Stomach (tissue), 9 donors: ENCODE data around the gene GDPD1. TPM values are rescaled to one million over a fixed set of nuclear protein-coding genes. Genes with fewer than 3 reads are reported as not detected.

Experiments used
- DNase-seq, 2 donors: peaks; one replicate each; pipeline versions ENCODE4 v3.0.0 to v3.0.0-alpha.2; 2013 to 2019
- H3K27ac ChIP-seq, 5 donors: fragments of 200-600 bp in 4 of 5; sonication (generic) in 4 of 5; one replicate each; pipeline ENCODE4 v1.5.1; 2013 to 2019; ENCODE audit warnings: mild to moderate bottlenecking in 1 of 5, moderate library complexity in 1 of 5
- H3K27me3 ChIP-seq, 3 donors: fragments of 200-600 bp; sonication (generic); one replicate each; pipeline ENCODE4 v1.5.1; 2017 to 2019; ENCODE audit warnings: mixed run types in 1 of 3
- H3K36me3 ChIP-seq, 4 donors: fragments of 200-600 bp; sonication (generic); 1 replicate in 3 of 4; 2 replicates in 1 of 4; pipeline ENCODE4 v1.5.1; 2016 to 2019
- H3K4me1 ChIP-seq, 4 donors: fragments of 200-600 bp; sonication (generic); one replicate each; pipeline ENCODE4 v1.5.1; 2016 to 2019
- H3K4me3 ChIP-seq, 4 donors: fragments of 200-600 bp; sonication (generic) in 3 of 4; one replicate each; pipeline ENCODE4 v1.5.1; 2016 to 2019; ENCODE audit warnings: mild to moderate bottlenecking in 1 of 4
- H3K9me3 ChIP-seq, 4 donors: fragments of 200-600 bp; sonication (generic); one replicate each; pipeline ENCODE4 v1.5.1; 2016 to 2019
- EP300 ChIP-seq: sonication (generic); formaldehyde crosslinking; IDR thresholded peaks from one replicate; pipeline ENCODE4 v1.6.1; 2017; ENCODE audit warnings: antibody characterized with exemption
- POLR2A ChIP-seq, 4 donors: fragments of 450-650 bp; IDR thresholded peaks; one replicate each; pipeline ENCODE4 v1.6.1; 2016; ENCODE audit warnings: antibody characterized with exemption in 4 of 4, control low read depth in 2 of 4, mild to moderate bottlenecking in 1 of 4, moderate library complexity in 1 of 4
- POLR2AphosphoS5 ChIP-seq, 3 donors: sonication (generic); formaldehyde crosslinking; IDR thresholded peaks; one replicate each; pipeline ENCODE4 v1.6.1; 2016; ENCODE audit warnings: antibody characterized with exemption in 3 of 3
- WGBS, 5 donors: extraction: QIAGEN DNeasy Blood & Tissue Kit in 3 of 5; methylation state at CpG; one replicate each; pipeline versions ENCODE4 v1.1.5 to v1.1.7; 2013 to 2018; 5-methylcytosine and 5-hydroxymethylcytosine counted together
- intact Hi-C: fragments of 100-400 bp; cut with DNase I; formaldehyde crosslinking; loops from one replicate; pipeline ENCODE4 v1.15.1; 2023; ENCODE audit warnings: low total_unique reads
- polyA plus RNA-seq, 3 donors: library from polyadenylated mRNA; stranded (reverse); fragments of 200-250 nt; gene quantifications; one replicate each; pipeline ENCODE4 v1.2.3, GENCODE V29; 2013
- total RNA-seq, 5 donors: library from RNA; depleted of rRNA; stranded (reverse); fragments of >200 nt; gene quantifications; one replicate each; pipeline versions ENCODE4 v1.1.0 to v1.2.3, GENCODE V29; 2014 to 2016
- TF ChIP-seq, protein P1 (sequence below), 7 experiments: fragments of 450-650 bp in 4 of 7; fragments of 200-600 bp in 3 of 7; sonication (generic) in 3 of 7; IDR thresholded peaks; one replicate each; pipeline ENCODE4 v1.5.1; 2016 to 2019; ENCODE audit warnings: antibody characterized with exemption in 7 of 7, control low read depth in 2 of 7, mild to moderate bottlenecking in 1 of 7
- donor health status: healthy with polysubstance abuse.
- donor health status: Bipolar disorder and iron deficiency.
- donor health status: healthy.

GDPD1 gene
- total and polyA plus RNA-seq, 8 donors = 0.40 to 8.6 (median 1.8) TPM; not detected in 2

DNA sequence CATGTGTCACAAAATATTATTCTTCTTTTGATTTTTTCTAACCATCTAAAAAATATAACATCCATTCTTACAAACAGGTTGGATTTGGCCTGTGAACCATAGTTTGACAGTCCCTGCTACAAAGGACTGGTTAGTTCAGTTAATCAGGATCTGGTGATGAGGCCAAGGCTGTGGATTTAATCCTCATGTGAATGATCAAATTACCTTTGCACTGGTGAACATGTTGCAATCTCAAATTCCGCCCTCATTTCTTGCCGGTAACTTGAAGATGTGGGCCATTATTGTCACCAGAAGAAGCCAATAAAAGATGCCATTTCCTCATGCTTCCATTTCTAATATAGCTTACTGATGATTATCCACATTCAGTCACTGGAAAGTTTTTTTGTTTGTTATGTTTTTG, 75.9 kb downstream of the GDPD1 start:
- Histone ChIP-seq H3K27ac (peak overlapping the region; percentile 64 to 86 (median 68)), H3K4me1 (peaks cover 0 to 28% (median 18%) of the 10 kb centered on the region in 4 donors), H3K36me3 (no peaks in the 10 kb centered on the region), H3K27me3 (no peaks in the 10 kb centered on the region), H3K4me3 (no peak overlapping the region), H3K9me3 (no peaks in the 10 kb centered on the region)
- intact Hi-C loops = no loop called here
- 64 to 93% (median 67%) methylated on average over 2 of the region's 2 CpGs for WGBS, 5 donors
- DNase-seq = no peak
- TF ChIP-seq POLR2AphosphoS5 (IDR thresholded peaks at IDR 0.05) = no peak
- TF ChIP-seq, protein P1, sequence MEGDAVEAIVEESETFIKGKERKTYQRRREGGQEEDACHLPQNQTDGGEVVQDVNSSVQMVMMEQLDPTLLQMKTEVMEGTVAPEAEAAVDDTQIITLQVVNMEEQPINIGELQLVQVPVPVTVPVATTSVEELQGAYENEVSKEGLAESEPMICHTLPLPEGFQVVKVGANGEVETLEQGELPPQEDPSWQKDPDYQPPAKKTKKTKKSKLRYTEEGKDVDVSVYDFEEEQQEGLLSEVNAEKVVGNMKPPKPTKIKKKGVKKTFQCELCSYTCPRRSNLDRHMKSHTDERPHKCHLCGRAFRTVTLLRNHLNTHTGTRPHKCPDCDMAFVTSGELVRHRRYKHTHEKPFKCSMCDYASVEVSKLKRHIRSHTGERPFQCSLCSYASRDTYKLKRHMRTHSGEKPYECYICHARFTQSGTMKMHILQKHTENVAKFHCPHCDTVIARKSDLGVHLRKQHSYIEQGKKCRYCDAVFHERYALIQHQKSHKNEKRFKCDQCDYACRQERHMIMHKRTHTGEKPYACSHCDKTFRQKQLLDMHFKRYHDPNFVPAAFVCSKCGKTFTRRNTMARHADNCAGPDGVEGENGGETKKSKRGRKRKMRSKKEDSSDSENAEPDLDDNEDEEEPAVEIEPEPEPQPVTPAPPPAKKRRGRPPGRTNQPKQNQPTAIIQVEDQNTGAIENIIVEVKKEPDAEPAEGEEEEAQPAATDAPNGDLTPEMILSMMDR (IDR thresholded peaks at IDR 0.05) = no peak
- TF ChIP-seq POLR2A (IDR thresholded peaks at IDR 0.05) = no peak
- no peak for TF ChIP-seq EP300

DNA sequence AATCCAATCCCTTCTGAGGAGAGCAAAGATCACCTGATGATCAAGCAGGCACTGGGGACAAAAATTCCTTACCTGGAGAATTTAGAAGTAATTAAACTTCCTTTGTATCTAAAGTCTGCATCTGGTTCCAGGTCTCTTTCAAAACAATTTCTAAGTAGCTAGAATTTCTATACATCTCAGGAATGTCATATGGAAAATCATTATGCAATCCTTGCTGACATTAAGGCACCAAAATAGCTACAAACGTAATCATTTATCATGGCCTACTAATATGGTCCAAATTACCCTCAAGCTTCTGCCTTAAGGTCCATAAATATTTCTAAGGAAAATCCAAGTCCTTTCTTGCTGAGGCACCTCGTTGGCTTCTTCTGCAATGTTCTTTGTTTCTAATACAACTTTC, 78.2 kb downstream of the GDPD1 start:
- DNase-seq = no peak

DNA sequence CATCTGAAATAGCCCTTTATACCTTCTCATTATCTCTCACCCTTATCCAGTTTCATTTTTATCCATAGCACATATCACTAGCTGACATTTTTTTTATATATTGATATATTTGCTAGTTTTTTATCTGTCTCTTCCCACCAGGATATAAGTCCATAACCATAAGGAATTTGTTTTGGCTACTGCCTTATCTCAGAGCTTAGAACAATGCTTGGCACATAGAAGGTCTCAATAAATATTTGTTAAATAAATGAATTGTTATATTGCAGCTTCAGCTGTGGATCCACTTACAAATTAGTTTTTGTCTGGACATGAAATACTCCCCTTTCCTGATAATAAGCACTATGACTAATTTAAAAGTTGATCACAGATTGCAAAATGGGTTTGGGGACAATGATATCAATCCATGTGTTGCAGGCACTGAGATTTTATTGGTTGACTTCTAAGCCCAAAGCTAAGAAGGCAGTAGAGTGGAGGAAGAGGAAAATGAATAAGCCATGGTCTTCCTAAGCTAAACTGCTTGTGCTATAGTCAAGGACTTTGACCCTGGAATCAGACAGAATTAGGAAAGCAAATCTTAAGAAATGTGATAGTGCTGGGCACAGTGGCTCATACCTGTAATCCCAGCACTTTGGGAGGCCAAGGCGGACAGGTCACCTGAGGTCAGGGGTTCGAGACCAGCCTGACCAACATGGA, 79.2 kb downstream of the GDPD1 start:
- Histone ChIP-seq H3K27ac (peak overlapping the region; percentile 14 to 86 (median 78)), H3K27me3 (no peaks in the 10 kb centered on the region), H3K36me3 (no peaks in the 10 kb centered on the region), H3K4me3 (no peak overlapping the region), H3K4me1 (peaks cover 0 to 28% (median 15%) of the 10 kb centered on the region in 4 donors), H3K9me3 (no peaks in the 10 kb centered on the region)
- no peak for DNase-seq
- intact Hi-C loops = no loop called here
- no peak for TF ChIP-seq EP300
- TF ChIP-seq POLR2AphosphoS5 (IDR thresholded peaks at IDR 0.05) = peak in 1 of 3 donors; percentile 31
- 36 to 65% (median 51%) methylated on average over 2 of the region's 2 CpGs for WGBS, 5 donors

More for the DNA sequence above, 78.2 kb downstream of the GDPD1 start:
- Histone ChIP-seq H3K27ac (peak overlapping the region in 3 of 5 donors; percentile 49 to 86 (median 78)), H3K9me3 (no peaks in the 10 kb centered on the region), H3K4me1 (peaks cover 0 to 28% (median 15%) of the 10 kb centered on the region in 4 donors), H3K4me3 (no peak overlapping the region), H3K27me3 (no peaks in the 10 kb centered on the region), H3K36me3 (no peaks in the 10 kb centered on the region)
- 39 to 49% (median 41%) methylated on average over 2 of the region's 2 CpGs for WGBS, 5 donors
- intact Hi-C loops = no loop called here
- TF ChIP-seq, protein P1 (IDR thresholded peaks at IDR 0.05) = no peak
- no peak for TF ChIP-seq POLR2A (IDR thresholded peaks at IDR 0.05)
- no peak for TF ChIP-seq EP300
- no peak for TF ChIP-seq POLR2AphosphoS5 (IDR thresholded peaks at IDR 0.05)

DNA sequence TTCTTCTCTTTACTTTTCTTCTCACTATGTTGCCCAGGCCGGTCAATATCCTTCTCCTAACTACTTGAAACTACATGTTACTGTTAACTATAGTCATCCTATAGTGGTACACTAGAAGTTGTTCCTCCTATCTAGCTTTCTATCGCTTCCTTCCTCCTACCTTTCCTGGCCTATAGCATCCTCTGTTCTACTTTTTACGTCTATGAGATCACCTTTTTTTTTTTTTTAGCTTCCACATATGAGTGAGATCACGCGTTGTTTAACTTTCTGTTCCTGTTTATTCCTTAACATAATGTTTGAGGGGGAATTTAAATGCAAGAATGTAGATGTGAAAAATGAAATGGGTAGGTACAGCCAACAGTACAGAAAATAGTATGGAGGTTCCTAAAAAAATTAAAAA, 80.6 kb downstream of the GDPD1 start:
- Histone ChIP-seq H3K4me3 (no peak overlapping the region), H3K27me3 (no peaks in the 10 kb centered on the region), H3K9me3 (no peaks in the 10 kb centered on the region), H3K36me3 (no peaks in the 10 kb centered on the region), H3K27ac (no peak overlapping the region), H3K4me1 (peaks cover 0 to 24% (median 15%) of the 10 kb centered on the region in 4 donors)
- no peak for DNase-seq
- intact Hi-C loops = no loop called here
- WGBS, 5 donors = 84 to 91% (median 85%) methylated on average over 5 of the region's 5 CpGs
- TF ChIP-seq POLR2A (IDR thresholded peaks at IDR 0.05) = no peak
- TF ChIP-seq, protein P1 (IDR thresholded peaks at IDR 0.05) = no peak
- no peak for TF ChIP-seq POLR2AphosphoS5 (IDR thresholded peaks at IDR 0.05)
- no peak for TF ChIP-seq EP300

DNA sequence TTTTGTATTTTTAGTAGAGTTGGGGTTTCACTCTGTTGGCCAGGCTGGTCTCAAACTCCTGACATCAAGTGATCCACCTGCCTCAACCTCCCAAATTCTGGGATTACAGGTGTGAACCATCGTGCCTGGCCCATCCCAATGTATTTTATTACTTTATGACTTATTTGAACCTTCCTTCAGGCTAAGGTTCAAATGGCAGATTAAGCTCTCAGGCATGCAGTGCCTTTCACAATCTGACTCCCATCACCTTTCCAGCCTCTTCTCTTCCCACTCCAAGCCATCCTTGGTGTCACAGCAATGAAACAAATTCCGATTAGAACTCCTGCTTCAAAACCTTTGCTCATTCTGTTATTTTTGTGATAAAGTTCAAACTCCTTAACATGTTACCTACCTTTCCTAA, 84.5 kb downstream of the GDPD1 start:
- intact Hi-C loops = no loop called here

More for the DNA sequence above, 84.5 kb downstream of the GDPD1 start:
- Histone ChIP-seq H3K36me3 (no peaks in the 10 kb centered on the region), H3K4me3 (no peak overlapping the region), H3K27ac (no peak overlapping the region), H3K9me3 (no peaks in the 10 kb centered on the region), H3K27me3 (no peaks in the 10 kb centered on the region), H3K4me1 (no peaks in the 10 kb centered on the region)
- 65 to 78% (median 70%) methylated on average over 2 of the region's 2 CpGs for WGBS, 5 donors
- TF ChIP-seq POLR2AphosphoS5 (IDR thresholded peaks at IDR 0.05) (no peak), EP300 (no peak), POLR2A (IDR thresholded peaks at IDR 0.05) (no peak)
- TF ChIP-seq, protein P1 (IDR thresholded peaks at IDR 0.05) = no peak
- DNase-seq = no peak
